H9 (cell line): ENCODE results near the gene CCDC180. TPM values are rescaled to one million over a fixed set of nuclear protein-coding genes. Genes with fewer than 3 reads are reported as not detected.

Experiments
- DNase-seq: peaks from one replicate; pipeline ENCODE4 v3.0.0-alpha.2; 2017
- H2AFZ ChIP-seq: one replicate; pipeline ENCODE4 v1.6.1; 2013; ENCODE audit warnings: mild to moderate bottlenecking, low read length, control low read depth, moderate library complexity
- H2AK5ac ChIP-seq: 2 replicates; pipeline ENCODE4 v1.6.1; 2013; ENCODE audit warnings: low read length, control low read depth, mixed read lengths; ENCODE audit not compliant: insufficient read length
- H2BK120ac ChIP-seq: one replicate; pipeline ENCODE4 v1.6.1; 2013; ENCODE audit warnings: low read depth, mild to moderate bottlenecking, low read length, control low read depth, inconsistent platforms; ENCODE audit not compliant: poor library complexity, severe bottlenecking
- H2BK12ac ChIP-seq: 2 replicates; pipeline ENCODE4 v1.6.1; 2013; ENCODE audit warnings: low read length, control low read depth, mixed read lengths, low read depth; ENCODE audit not compliant: insufficient read length
- H2BK15ac ChIP-seq: 2 replicates; pipeline ENCODE4 v1.6.1; 2013; ENCODE audit warnings: low read depth, low read length, control low read depth
- H2BK20ac ChIP-seq: one replicate; pipeline ENCODE4 v1.6.1; 2013; ENCODE audit warnings: low read depth, mild to moderate bottlenecking, low read length, control low read depth, inconsistent platforms; ENCODE audit not compliant: poor library complexity, severe bottlenecking
- H2BK5ac ChIP-seq: 2 replicates; pipeline ENCODE4 v1.6.1; 2013; ENCODE audit warnings: low read length, control low read depth, mixed read lengths; ENCODE audit not compliant: insufficient read length
- H3K14ac ChIP-seq: 2 replicates; pipeline ENCODE4 v1.6.1; 2013; ENCODE audit warnings: low read length, control low read depth; ENCODE audit not compliant: insufficient read depth
- H3K18ac ChIP-seq: 2 replicates; pipeline ENCODE4 v1.6.1; 2013; ENCODE audit warnings: low read depth, mild to moderate bottlenecking, mixed read lengths, low read length, control low read depth; ENCODE audit not compliant: insufficient read length
- H3K23ac ChIP-seq: 2 replicates; pipeline ENCODE4 v1.6.1; 2013; ENCODE audit warnings: low read length, control low read depth, mixed read lengths, low read depth; ENCODE audit not compliant: insufficient read length
- H3K23me2 ChIP-seq: 2 replicates; pipeline ENCODE4 v1.6.1; 2013; ENCODE audit warnings: low read depth, mild to moderate bottlenecking, mixed read lengths, low read length, control low read depth; ENCODE audit not compliant: insufficient read length, poor library complexity, severe bottlenecking
- H3K27ac ChIP-seq: 2 replicates; pipeline ENCODE4 v1.5.1; 2013; ENCODE audit warnings: low read length, control low read depth, mixed read lengths, low read depth; ENCODE audit not compliant: insufficient read length
- H3K27me3 ChIP-seq: 2 replicates; pipeline ENCODE4 v1.6.1; 2013; ENCODE audit warnings: low read length, control low read depth, inconsistent platforms; ENCODE audit not compliant: insufficient read depth
- H3K4ac ChIP-seq: 2 replicates; pipeline ENCODE4 v1.6.1; 2013; ENCODE audit warnings: low read depth, mild to moderate bottlenecking, control low read depth, inconsistent platforms, low read length, moderate library complexity
- H3K4me1 ChIP-seq: 2 replicates; pipeline ENCODE4 v1.6.1; 2013; ENCODE audit warnings: low read length, control low read depth, inconsistent platforms; ENCODE audit not compliant: insufficient read depth
- H3K4me2 ChIP-seq: 2 replicates; pipeline ENCODE4 v1.6.1; 2013; ENCODE audit warnings: low read length, control low read depth, mixed read lengths; ENCODE audit not compliant: insufficient read length, insufficient read depth
- H3K56ac ChIP-seq: 2 replicates; pipeline ENCODE4 v1.6.1; 2013; ENCODE audit warnings: low read depth, mild to moderate bottlenecking, mixed read lengths, low read length, control low read depth; ENCODE audit not compliant: insufficient read length
- H3K79me1 ChIP-seq: 2 replicates; pipeline ENCODE4 v1.6.1; 2013; ENCODE audit warnings: low read depth, mild to moderate bottlenecking, moderate library complexity, low read length, control low read depth, inconsistent platforms; ENCODE audit not compliant: insufficient read depth, poor library complexity, severe bottlenecking
- H3K79me2 ChIP-seq: 2 replicates; pipeline ENCODE4 v1.6.1; 2013; ENCODE audit warnings: low read length, control low read depth, inconsistent platforms; ENCODE audit not compliant: insufficient read depth
- H3K9ac ChIP-seq: 2 replicates; pipeline ENCODE4 v1.6.1; 2013; ENCODE audit warnings: low read length, control low read depth, mixed read lengths; ENCODE audit not compliant: insufficient read length; ENCODE audit errors: extremely low read depth
- H3K9me3 ChIP-seq: one replicate; pipeline ENCODE4 v1.6.1; 2013; ENCODE audit warnings: low read depth, low read length, inconsistent platforms; ENCODE audit not compliant: control insufficient read depth
- H3T11ph ChIP-seq: one replicate; pipeline ENCODE4 v1.6.1; 2013; ENCODE audit warnings: mild to moderate bottlenecking, low read length, control low read depth, inconsistent platforms
- H4K20me1 ChIP-seq: one replicate; pipeline ENCODE4 v1.6.1; 2013; ENCODE audit not compliant: control insufficient read depth, insufficient read length, insufficient read depth
- H4K5ac ChIP-seq: 2 replicates; pipeline ENCODE4 v1.6.1; 2013; ENCODE audit warnings: low read depth, mild to moderate bottlenecking, mixed read lengths, low read length, control low read depth; ENCODE audit not compliant: insufficient read length
- H4K8ac ChIP-seq: replicated peaks from 2 replicates; pipeline ENCODE4 v1.6.1; 2013; ENCODE audit warnings: low read length, control low read depth, mixed read lengths, low read depth; ENCODE audit not compliant: insufficient read length
- H4K91ac ChIP-seq: 2 replicates; pipeline ENCODE4 v1.6.1; 2013; ENCODE audit warnings: low read depth, mild to moderate bottlenecking, moderate library complexity, mixed read lengths, low read length, control low read depth; ENCODE audit not compliant: insufficient read length
- H3K27ac Mint-ChIP-seq, 3 experiments: 2 replicates in 2 of 3; 3 replicates in 1 of 3; pipeline ENCODE4 v1.8.0; 2020 to 2021; ENCODE audit warnings: mixed read lengths in 3 of 3, mild to moderate bottlenecking in 1 of 3, moderate library complexity in 1 of 3
- H3K27me3 Mint-ChIP-seq: 2 replicates; pipeline ENCODE4 v1.8.0; 2021; ENCODE audit warnings: low read depth, mild to moderate bottlenecking, moderate library complexity, mixed read lengths
- H3K36me3 Mint-ChIP-seq, 3 experiments: 2 replicates in 2 of 3; 3 replicates in 1 of 3; pipeline ENCODE4 v1.8.0; 2020 to 2021; ENCODE audit warnings: low read depth in 3 of 3, mixed read lengths in 3 of 3; ENCODE audit not compliant: insufficient read depth in 1 of 3
- H3K4me1 Mint-ChIP-seq, 2 experiments: 2 replicates each; pipeline ENCODE4 v1.8.0; 2020; ENCODE audit warnings: mixed read lengths in 2 of 2
- H3K4me3 Mint-ChIP-seq, 2 experiments: 2 replicates in 1 of 2; 3 replicates in 1 of 2; pipeline ENCODE4 v1.8.0; 2020 to 2021; ENCODE audit warnings: mild to moderate bottlenecking in 2 of 2, mixed read lengths in 2 of 2, moderate library complexity in 1 of 2
- H3K9me3 Mint-ChIP-seq, 2 experiments: 2 replicates in 1 of 2; 3 replicates in 1 of 2; pipeline ENCODE4 v1.8.0; 2020; ENCODE audit warnings: mild to moderate bottlenecking in 2 of 2, mixed read lengths in 2 of 2, moderate library complexity in 1 of 2
- CTCF ChIP-seq: fragments of 200-600 bp; sonication (generic); conservative IDR thresholded peaks from 3 replicates; pipeline ENCODE4 v1.8.0; 2021; ENCODE audit warnings: antibody characterized with exemption, mild to moderate bottlenecking
- WGBS: extraction: QIAGEN DNeasy Blood & Tissue Kit; methylation state at CpG from one replicate; pipeline ENCODE4 v1.1.7; 2013; ENCODE audit warnings: missing lambda C conversion rate, low lambda C conversion rate, mixed read lengths; ENCODE audit not compliant: insufficient read length; ENCODE audit errors: extremely low coverage; 5-methylcytosine and 5-hydroxymethylcytosine counted together
- total RNA-seq: library from RNA; stranded (reverse); gene quantifications from 2 replicates; pipeline ENCODE4 v1.2.1, GENCODE V29; 2021

CCDC180 gene
- total RNA-seq, 1 experiment from 2014 or later = 5.9 TPM

- Histone ChIP-seq H3K79me2 (no peaks in the 10 kb centered on the region), H4K20me1 (no peaks in the 10 kb centered on the region), H3K56ac (no peak overlapping the region), H3K4me2 (no peak overlapping the region), H3K4ac (no peak overlapping the region), H3K9ac (no peak overlapping the region), H3K18ac (no peak overlapping the region), H2AFZ (no peak overlapping the region), H3K14ac (no peak overlapping the region), H4K8ac (no peak overlapping the region), H2AK5ac (no peak overlapping the region), H2BK20ac (no peak overlapping the region), H2BK12ac (no peak overlapping the region), H3K27ac (no peak overlapping the region), H3K23ac (no peak overlapping the region), H2BK5ac (no peak overlapping the region), H3K79me1 (no peaks in the 10 kb centered on the region), H3K4me1 (no peaks in the 10 kb centered on the region), H3K27me3 (no peaks in the 10 kb centered on the region), H4K91ac (no peak overlapping the region), H3T11ph (no peak overlapping the region), H3K9me3 (no peaks in the 10 kb centered on the region), H2BK15ac (no peak overlapping the region), H4K5ac (no peak overlapping the region), H2BK120ac (no peak overlapping the region), H3K23me2 (no peaks in the 10 kb centered on the region)
- DNase-seq = no peak
- no peaks in the 10 kb centered on the region; a peak in 1 of 5 replicates for H3K9me3 Mint-ChIP-seq
- H3K27me3 Mint-ChIP-seq = 0 out of 2 replicates have a peak, but pooled peaks cover 1% of the 10 kb centered on the region
- peaks cover 4 to 26% (median 22%) of the 10 kb centered on the region in 3 experiments; a peak in 5 of 7 replicates for H3K36me3 Mint-ChIP-seq
- H3K27ac Mint-ChIP-seq = peak overlapping the region in 1 of 3 experiments; percentile 48; a peak in 1 of 7 replicates
- WGBS = no CpG with 5 or more reads among the region's 2 CpGs
- H3K4me3 Mint-ChIP-seq = no peak overlapping the region
- peaks cover 7 to 11% of the 10 kb centered on the region in 2 experiments for H3K4me1 Mint-ChIP-seq
- no peak for TF ChIP-seq CTCF
Measured at GRCh38 chr9:97310023-97310422, 2.6 kb downstream of the CCDC180 start.
